Activated CD8-positive, alpha-beta T cell treated with anti-CD3 and anti-CD28 coated beads for 36 hours (primary cell): Measurements from ENCODE around the gene MLLT1. TPM values are rescaled to one million over a fixed set of nuclear protein-coding genes. Genes with fewer than 3 reads are reported as not detected.

Source experiments
- ATAC-seq: fragments of 200-7000 bp; cut with Tn5 transposase; one replicate; pipeline ENCODE4 v1.10.0; 2021; ENCODE audit warnings: mild to moderate bottlenecking, moderate library complexity
- CTCF ChIA-PET: fragments of 350-600 bp; sonication (Branson Sonifier 250); formaldehyde crosslinking; loops from one replicate; lab custom pipeline; 2021; ENCODE audit warnings: antibody characterized with exemption; lab: Charles Lee
- POLR2A ChIA-PET: fragments of 350-600 bp; sonication (Branson Sonifier 250); formaldehyde crosslinking; loops from one replicate; lab custom pipeline; 2021; ENCODE audit warnings: antibody characterized with exemption; lab: Charles Lee
- DNase-seq: peaks from one replicate; pipeline ENCODE4 v3.0.0-alpha.2; 2020
- H3K27ac Mint-ChIP-seq: one replicate; pipeline ENCODE4 v1.8.0; 2021; ENCODE audit warnings: mild to moderate bottlenecking, mixed read lengths
- H3K27me3 Mint-ChIP-seq: one replicate; pipeline ENCODE4 v1.8.0; 2021; ENCODE audit warnings: mixed read lengths
- H3K36me3 Mint-ChIP-seq: one replicate; pipeline ENCODE4 v1.8.0; 2021; ENCODE audit warnings: low read depth, mixed read lengths
- H3K4me1 Mint-ChIP-seq: one replicate; pipeline ENCODE4 v1.8.0; 2021; ENCODE audit warnings: low read depth, mixed read lengths
- H3K4me3 Mint-ChIP-seq: one replicate; pipeline ENCODE4 v1.8.0; 2021; ENCODE audit warnings: mild to moderate bottlenecking, moderate library complexity, mixed read lengths
- H3K9me3 Mint-ChIP-seq: one replicate; pipeline ENCODE4 v1.8.0; 2021; ENCODE audit warnings: mixed read lengths
- CTCF ChIP-seq: fragments of 200-600 bp; IDR thresholded peaks from one replicate; pipeline ENCODE4 v1.8.0; 2022; ENCODE audit warnings: antibody characterized with exemption, mild to moderate bottlenecking
- intact Hi-C: fragments of 100-400 bp; cut with micrococcal nuclease; formaldehyde crosslinking; loops from one replicate; pipeline ENCODE4 v1.10.0; 2022
- total RNA-seq, 2 experiments: library from RNA; stranded (reverse); gene quantifications; one replicate each; pipeline ENCODE4 v1.2.3, GENCODE V29; 2021

The MLLT1 gene
- total RNA-seq, 2 experiments from 2014 or later, result 41.4 to 44.6 TPM

- CTCF ChIA-PET, result no interaction called here
- Mint-ChIP-seq H3K4me3 (no peak overlapping the region), H3K9me3 (no peaks in the 10 kb centered on the region), H3K27me3 (no peaks in the 10 kb centered on the region), H3K36me3 (peaks cover 12% of the 10 kb centered on the region), H3K27ac (no peak overlapping the region), H3K4me1 (peaks cover 6% of the 10 kb centered on the region)
- POLR2A ChIA-PET, result no interaction called here
- ATAC-seq (no peak), DNase-seq (no peak)
- TF ChIP-seq CTCF, result no peak
- intact Hi-C loops, result no loop called here
These were observed 53.8 kb downstream of the MLLT1 start for GRCh38 chr19:6226012-6226411.

GRCh38 chr19:6225232-6225865 lies 54.4 kb downstream of the MLLT1 start:
- no peaks in the 10 kb centered on the region for H3K27me3 Mint-ChIP-seq
- intact Hi-C loops, result no loop called here
- no peak for DNase-seq

GRCh38 chr19:6224308-6224675 lies 55.5 kb downstream of the MLLT1 start:
- H3K27me3 Mint-ChIP-seq, result no peaks in the 10 kb centered on the region
- ChIA-PET POLR2A (no interaction called here), CTCF (no interaction called here)

More at GRCh38 chr19:6225232-6225865, 54.4 kb downstream of the MLLT1 start:
- H3K4me3 Mint-ChIP-seq, result no peak overlapping the region
- no peak overlapping the region for H3K27ac Mint-ChIP-seq
- H3K36me3 Mint-ChIP-seq, result peaks cover 9% of the 10 kb centered on the region
- no peak for ATAC-seq
- ChIA-PET CTCF (no interaction called here), POLR2A (no interaction called here)
- no peaks in the 10 kb centered on the region for H3K9me3 Mint-ChIP-seq
- H3K4me1 Mint-ChIP-seq, result no peaks in the 10 kb centered on the region
- no peak for TF ChIP-seq CTCF

GRCh38 chr19:6223461-6224307 lies 56.1 kb downstream of the MLLT1 start:
- ATAC-seq (no peak), DNase-seq (no peak)
- POLR2A ChIA-PET, result no interaction called here
- CTCF ChIA-PET, result no interaction called here
- no peak for TF ChIP-seq CTCF
- no peaks in the 10 kb centered on the region for H3K9me3 Mint-ChIP-seq
- H3K27me3 Mint-ChIP-seq, result no peaks in the 10 kb centered on the region
- intact Hi-C loops, result no loop called here
- H3K36me3 Mint-ChIP-seq, result peaks cover 5% of the 10 kb centered on the region
- H3K4me1 Mint-ChIP-seq, result no peaks in the 10 kb centered on the region
- no peak overlapping the region for H3K4me3 Mint-ChIP-seq
- H3K27ac Mint-ChIP-seq, result no peak overlapping the region

More at GRCh38 chr19:6224308-6224675, 55.5 kb downstream of the MLLT1 start:
- no peak for DNase-seq
- Mint-ChIP-seq H3K9me3 (no peaks in the 10 kb centered on the region), H3K27ac (no peak overlapping the region), H3K4me1 (no peaks in the 10 kb centered on the region), H3K4me3 (no peak overlapping the region), H3K36me3 (peaks cover 5% of the 10 kb centered on the region)
- TF ChIP-seq CTCF, result no peak
- ATAC-seq, result no peak
- intact Hi-C loops, result no loop called here

GRCh38 chr19:6222884-6223283 lies 56.9 kb downstream of the MLLT1 start:
- no peak for DNase-seq
- Mint-ChIP-seq H3K9me3 (no peaks in the 10 kb centered on the region), H3K4me1 (peaks cover 3% of the 10 kb centered on the region), H3K27me3 (no peaks in the 10 kb centered on the region), H3K27ac (no peak overlapping the region), H3K4me3 (no peak overlapping the region), H3K36me3 (peaks cover 8% of the 10 kb centered on the region)
- intact Hi-C loops, result no loop called here
- ATAC-seq, result no peak
- TF ChIP-seq CTCF, result no peak
- ChIA-PET CTCF (interaction anchor here (1.2 kb wide), 1 partner anchor 77 kb away, joined by 4 read pairs; no protein-coding TSS in a partner anchor), POLR2A (no interaction called here)
